HUES6 (cell line): ENCODE results near the gene FOXP1.

Experiments
- H3K27ac ChIP-seq: 2 replicates; pipeline ENCODE4 v1.7.0; 2013; ENCODE audit warnings: low read depth, mild to moderate bottlenecking, low read length, inconsistent platforms
- H3K27me3 ChIP-seq: 2 replicates; pipeline ENCODE4 v1.6.1; 2013; ENCODE audit warnings: low read length; ENCODE audit not compliant: control insufficient read depth, insufficient read depth
- H3K36me3 ChIP-seq: 2 replicates; pipeline ENCODE4 v1.6.1; 2013; ENCODE audit warnings: low read length; ENCODE audit not compliant: control insufficient read depth, insufficient read depth
- H3K4me1 ChIP-seq: 2 replicates; pipeline ENCODE4 v1.6.1; 2013; ENCODE audit warnings: low read length; ENCODE audit not compliant: control insufficient read depth, insufficient read depth
- H3K4me3 ChIP-seq: 2 replicates; pipeline ENCODE4 v1.5.1; 2013; ENCODE audit warnings: low read depth, low read length
- H3K9ac ChIP-seq: one replicate; pipeline ENCODE4 v1.6.1; 2013; ENCODE audit warnings: mild to moderate bottlenecking, low read length
- H3K9me3 ChIP-seq: 2 replicates; pipeline ENCODE4 v1.6.1; 2013; ENCODE audit warnings: low read depth, low read length; ENCODE audit not compliant: control insufficient read depth, insufficient read depth

FOXP1 gene

GRCh38 chr3:71152039-71152891 lies 431.3 kb downstream of the FOXP1 start:
- H3K4me1 ChIP-seq = peaks cover 50% of the 10 kb centered on the region
- H3K27me3 ChIP-seq = no peaks in the 10 kb centered on the region
- H3K9me3 ChIP-seq = no peaks in the 10 kb centered on the region
- H3K9ac ChIP-seq = no peak overlapping the region
- H3K36me3 ChIP-seq = no peaks in the 10 kb centered on the region
- 0 out of 2 replicates have a peak overlapping the region, but pooled peaks have one; percentile 4 for H3K27ac ChIP-seq
- no peak overlapping the region for H3K4me3 ChIP-seq

GRCh38 chr3:71149959-71150954 lies 433.3 kb downstream of the FOXP1 start:
- H3K27ac ChIP-seq = no peak overlapping the region
- H3K9me3 ChIP-seq = no peaks in the 10 kb centered on the region
- H3K27me3 ChIP-seq = no peaks in the 10 kb centered on the region
- no peak overlapping the region for H3K4me3 ChIP-seq
- H3K4me1 ChIP-seq = peaks cover 36% of the 10 kb centered on the region
- H3K36me3 ChIP-seq = no peaks in the 10 kb centered on the region
- no peak overlapping the region for H3K9ac ChIP-seq

DNA sequence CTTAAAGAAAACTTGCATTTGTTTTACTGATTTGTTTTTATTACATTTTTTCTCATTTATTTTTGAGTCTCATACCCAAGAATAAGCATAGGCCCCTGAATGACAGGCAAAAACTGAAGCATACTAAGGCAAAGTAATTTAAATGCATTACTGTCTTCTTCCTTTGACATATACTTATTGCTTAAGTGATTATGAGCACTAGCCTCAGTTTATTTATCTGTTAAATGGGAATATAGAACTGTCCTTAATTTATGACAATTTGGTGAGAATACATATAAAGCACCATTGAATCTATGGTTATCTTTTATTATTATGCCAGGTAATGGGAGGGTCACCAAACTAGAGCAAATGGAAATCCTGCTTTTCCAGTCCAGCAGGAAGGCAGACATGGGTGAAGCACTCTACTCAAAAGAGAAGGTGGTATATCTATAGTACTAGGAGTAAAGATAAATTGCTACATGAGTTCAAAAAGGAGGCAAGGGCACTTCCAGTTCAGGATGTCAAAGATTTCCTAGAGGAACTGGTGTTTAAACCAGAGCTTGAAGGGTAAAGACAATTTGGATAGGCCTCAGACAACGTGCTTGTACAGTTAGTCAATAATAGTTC lies 435.0 kb downstream of the FOXP1 start:
- no peaks in the 10 kb centered on the region for H3K27me3 ChIP-seq
- no peak overlapping the region for H3K4me3 ChIP-seq
- peaks cover 36% of the 10 kb centered on the region for H3K4me1 ChIP-seq
- H3K36me3 ChIP-seq = no peaks in the 10 kb centered on the region
- no peak overlapping the region for H3K9ac ChIP-seq
- no peaks in the 10 kb centered on the region for H3K9me3 ChIP-seq
- no peak overlapping the region for H3K27ac ChIP-seq

DNA sequence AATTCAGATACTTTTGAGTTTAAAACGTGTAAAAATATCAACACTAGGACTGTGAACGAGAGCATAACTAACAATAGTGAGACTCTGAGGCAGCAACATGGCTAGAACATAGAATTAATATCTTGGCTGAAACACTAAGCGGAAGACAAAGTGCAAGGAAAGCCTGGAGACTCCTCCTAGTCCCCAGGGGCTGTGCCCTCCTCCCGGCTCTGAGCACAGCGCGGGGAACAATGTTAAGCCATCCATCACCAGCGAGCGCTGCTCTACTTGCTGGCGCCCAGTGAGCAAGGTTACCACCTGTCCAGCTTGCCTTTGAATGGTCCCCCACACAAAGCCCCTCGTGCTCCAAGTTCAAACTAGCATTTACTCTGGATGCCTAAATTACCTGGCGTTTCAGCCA lies 436.9 kb downstream of the FOXP1 start:
- no peak overlapping the region for H3K9ac ChIP-seq
- H3K9me3 ChIP-seq = no peaks in the 10 kb centered on the region

DNA sequence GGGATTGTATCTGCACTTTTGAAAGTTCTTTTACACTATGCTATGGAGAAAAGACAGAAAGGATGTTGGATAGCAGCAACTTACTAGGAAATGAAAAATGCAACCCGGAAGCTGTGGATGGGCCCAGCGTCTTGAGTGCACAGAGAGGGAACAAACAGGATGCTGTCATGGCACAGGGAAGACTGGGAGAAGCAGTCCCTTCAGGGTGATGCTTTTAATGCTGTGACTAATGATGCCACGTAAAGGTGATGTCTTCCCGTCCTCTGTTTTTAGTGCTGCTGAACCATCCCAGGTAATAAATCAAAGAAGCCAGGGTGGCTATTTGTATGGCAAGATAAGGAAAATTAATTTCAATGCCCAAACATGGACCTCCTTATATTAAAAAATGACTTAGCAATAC lies 437.6 kb downstream of the FOXP1 start:
- H3K9me3 ChIP-seq = no peaks in the 10 kb centered on the region
- H3K27ac ChIP-seq = no peak overlapping the region
- H3K27me3 ChIP-seq = no peaks in the 10 kb centered on the region
- H3K4me1 ChIP-seq = peaks cover 22% of the 10 kb centered on the region
- H3K9ac ChIP-seq = no peak overlapping the region
- no peaks in the 10 kb centered on the region for H3K36me3 ChIP-seq
- no peak overlapping the region for H3K4me3 ChIP-seq

More for the DNA sequence above, 436.9 kb downstream of the FOXP1 start:
- H3K4me1 ChIP-seq = peaks cover 26% of the 10 kb centered on the region
- H3K27me3 ChIP-seq = no peaks in the 10 kb centered on the region
- H3K27ac ChIP-seq = no peak overlapping the region
- no peaks in the 10 kb centered on the region for H3K36me3 ChIP-seq
- no peak overlapping the region for H3K4me3 ChIP-seq

- Histone ChIP-seq H3K4me1 (peaks cover 13% of the 10 kb centered on the region), H3K9ac (no peak overlapping the region), H3K36me3 (no peaks in the 10 kb centered on the region), H3K27me3 (no peaks in the 10 kb centered on the region), H3K4me3 (no peak overlapping the region), H3K27ac (no peak overlapping the region), H3K9me3 (no peaks in the 10 kb centered on the region)
Measured at GRCh38 chr3:71144525-71145253, 438.8 kb downstream of the FOXP1 start.

GRCh38 chr3:71143493-71143892 lies 440.0 kb downstream of the FOXP1 start:
- Histone ChIP-seq H3K9me3 (no peaks in the 10 kb centered on the region), H3K27me3 (no peaks in the 10 kb centered on the region), H3K4me3 (no peak overlapping the region), H3K27ac (no peak overlapping the region), H3K4me1 (peaks cover 13% of the 10 kb centered on the region), H3K36me3 (no peaks in the 10 kb centered on the region), H3K9ac (no peak overlapping the region)

- H3K36me3 ChIP-seq = no peaks in the 10 kb centered on the region
- H3K9me3 ChIP-seq = no peaks in the 10 kb centered on the region
- H3K27ac ChIP-seq = no peak overlapping the region
- peaks cover 16% of the 10 kb centered on the region for H3K4me1 ChIP-seq
- no peak overlapping the region for H3K4me3 ChIP-seq
- no peaks in the 10 kb centered on the region for H3K27me3 ChIP-seq
- no peak overlapping the region for H3K9ac ChIP-seq
Measured at GRCh38 chr3:71142441-71143161, 440.9 kb downstream of the FOXP1 start.

- H3K4me3 ChIP-seq = no peak overlapping the region
- H3K27me3 ChIP-seq = no peaks in the 10 kb centered on the region
- H3K9ac ChIP-seq = no peak overlapping the region
- H3K27ac ChIP-seq = no peak overlapping the region
- no peaks in the 10 kb centered on the region for H3K36me3 ChIP-seq
- H3K9me3 ChIP-seq = no peaks in the 10 kb centered on the region
- H3K4me1 ChIP-seq = peaks cover 28% of the 10 kb centered on the region
Measured at GRCh38 chr3:71140477-71140876, 443.1 kb downstream of the FOXP1 start.

GRCh38 chr3:71139496-71139895 lies 444.0 kb downstream of the FOXP1 start:
- Histone ChIP-seq H3K4me3 (no peak overlapping the region), H3K27me3 (no peaks in the 10 kb centered on the region), H3K9ac (no peak overlapping the region), H3K36me3 (no peaks in the 10 kb centered on the region), H3K4me1 (peaks cover 32% of the 10 kb centered on the region), H3K9me3 (no peaks in the 10 kb centered on the region), H3K27ac (no peak overlapping the region)
